Smooth muscle cell (in vitro differentiated cells): ENCODE measurements around the gene NEU2. TPM values are rescaled to one million over a fixed set of nuclear protein-coding genes. Genes with fewer than 3 reads are reported as not detected.

Source experiments
- DNase-seq: peaks from one replicate; lab custom pipeline; 2025; ENCODE audit not compliant: unreplicated experiment; lab: John Stamatoyannopoulos, UW
- H2AFZ ChIP-seq: fragments of 200-600 bp; sonication (generic); 2 replicates; pipeline ENCODE4 v1.6.0; 2016; ENCODE audit warnings: antibody characterized with exemption, low read depth, mild to moderate bottlenecking
- H3F3A ChIP-seq: fragments of 200-600 bp; sonication (generic); 2 replicates; pipeline ENCODE4 v1.6.0; 2017; ENCODE audit warnings: antibody characterized with exemption, low read depth
- H3K27ac ChIP-seq: fragments of 200-600 bp; sonication (generic); 2 replicates; pipeline ENCODE4 v1.5.1; 2016; ENCODE audit warnings: low read depth, mild to moderate bottlenecking
- H3K27me3 ChIP-seq: fragments of 200-600 bp; sonication (generic); 2 replicates; pipeline ENCODE4 v1.6.1; 2016; ENCODE audit warnings: low read depth, mild to moderate bottlenecking
- H3K36me3 ChIP-seq: fragments of 200-600 bp; sonication (generic); 2 replicates; pipeline ENCODE4 v1.5.1; 2016; ENCODE audit warnings: low read depth
- H3K4me1 ChIP-seq: fragments of 200-600 bp; sonication (generic); 2 replicates; pipeline ENCODE4 v1.5.1; 2016; ENCODE audit warnings: low read depth
- H3K4me2 ChIP-seq: fragments of 200-600 bp; sonication (generic); 2 replicates; pipeline ENCODE4 v1.6.0; 2016; ENCODE audit warnings: mild to moderate bottlenecking
- H3K4me3 ChIP-seq: fragments of 200-600 bp; sonication (generic); 2 replicates; pipeline ENCODE4 v1.5.1; 2016; ENCODE audit warnings: mild to moderate bottlenecking
- H3K79me2 ChIP-seq: fragments of 200-600 bp; sonication (generic); 2 replicates; pipeline ENCODE4 v1.6.0; 2016; ENCODE audit warnings: low read depth, mild to moderate bottlenecking
- H3K9ac ChIP-seq: fragments of 200-600 bp; sonication (generic); 2 replicates; pipeline ENCODE4 v1.6.0; 2016; ENCODE audit warnings: low read depth
- H3K9me3 ChIP-seq: fragments of 200-600 bp; sonication (generic); replicated peaks from 2 replicates; pipeline ENCODE4 v1.5.1; 2016; ENCODE audit warnings: low read depth
- H4K20me1 ChIP-seq: fragments of 200-600 bp; sonication (generic); 2 replicates; pipeline ENCODE4 v1.6.0; 2016; ENCODE audit warnings: low read depth
- CTCF ChIP-seq: fragments of 200-600 bp; sonication (generic); IDR thresholded peaks from 2 replicates; pipeline ENCODE4 v1.5.1; 2017; ENCODE audit warnings: borderline replicate concordance, mild to moderate bottlenecking, antibody characterized with exemption; ENCODE audit not compliant: insufficient read depth, poor library complexity, severe bottlenecking
- WGBS: methylation state at CpG from one replicate; pipeline ENCODE4 v1.1.7; 2016; ENCODE audit warnings: low lambda C conversion rate; 5-methylcytosine and 5-hydroxymethylcytosine counted together
- polyA plus RNA-seq: library from polyadenylated mRNA; unstranded; fragments of >200 nt; fragmentation: Nextera tagmentation; extraction: Ambion mirVana; gene quantifications from 2 replicates; pipeline ENCODE4 v1.2.1, GENCODE V29; 2016
- total RNA-seq: library from RNA; depleted of rRNA; stranded (reverse); fragments of >200 nt; gene quantifications from 2 replicates; pipeline ENCODE4 v1.2.3, GENCODE V29; 2014

Gene NEU2
- total and polyA plus RNA-seq, 2 experiments from 2014 or later: 0.94 TPM; not detected in 1

GRCh38 chr2:233000886-233001750 lies 31.4 kb upstream of the NEU2 start:
- Histone ChIP-seq H3K27ac (no peak overlapping the region), H3K27me3 (no peaks in the 10 kb centered on the region), H3K4me2 (no peak overlapping the region), H3K79me2 (no peaks in the 10 kb centered on the region), H2AFZ (no peak overlapping the region), H3F3A (no peaks in the 10 kb centered on the region), H3K9me3 (no peaks in the 10 kb centered on the region), H3K4me1 (no peaks in the 10 kb centered on the region), H3K36me3 (no peaks in the 10 kb centered on the region), H3K4me3 (no peak overlapping the region), H3K9ac (no peak overlapping the region), H4K20me1 (no peaks in the 10 kb centered on the region)
- TF ChIP-seq CTCF: no peak
- 91% methylated on average over 20 of the region's 20 CpGs for WGBS
- DNase-seq: no peak

GRCh38 chr2:233002829-233003657 lies 29.4 kb upstream of the NEU2 start:
- no peak overlapping the region for H3K4me2 ChIP-seq
- WGBS: 89% methylated on average over 19 of the region's 19 CpGs
- H4K20me1 ChIP-seq: no peaks in the 10 kb centered on the region
- no peak overlapping the region for H2AFZ ChIP-seq
- no peaks in the 10 kb centered on the region for H3F3A ChIP-seq
- H3K36me3 ChIP-seq: no peaks in the 10 kb centered on the region
- no peaks in the 10 kb centered on the region for H3K9me3 ChIP-seq
- no peak overlapping the region for H3K27ac ChIP-seq
- H3K4me1 ChIP-seq: no peaks in the 10 kb centered on the region
- DNase-seq: no peak
- TF ChIP-seq CTCF: no peak
- no peaks in the 10 kb centered on the region for H3K27me3 ChIP-seq
- no peak overlapping the region for H3K4me3 ChIP-seq
- no peak overlapping the region for H3K9ac ChIP-seq
- no peaks in the 10 kb centered on the region for H3K79me2 ChIP-seq

- no peaks in the 10 kb centered on the region for H3F3A ChIP-seq
- H2AFZ ChIP-seq: no peak overlapping the region
- H3K27me3 ChIP-seq: no peaks in the 10 kb centered on the region
- no peaks in the 10 kb centered on the region for H3K4me1 ChIP-seq
- no peaks in the 10 kb centered on the region for H3K9me3 ChIP-seq
- no peak for TF ChIP-seq CTCF
- WGBS: 91% methylated on average over 9 of the region's 9 CpGs
- no peak overlapping the region for H3K4me3 ChIP-seq
- DNase-seq: no peak
- H3K4me2 ChIP-seq: no peak overlapping the region
- no peak overlapping the region for H3K27ac ChIP-seq
- H3K36me3 ChIP-seq: no peaks in the 10 kb centered on the region
- no peaks in the 10 kb centered on the region for H3K79me2 ChIP-seq
- no peak overlapping the region for H3K9ac ChIP-seq
- H4K20me1 ChIP-seq: no peaks in the 10 kb centered on the region
Observed at GRCh38 chr2:233003658-233004555, 28.6 kb upstream of the NEU2 start.
